B cell (primary cell): ENCODE data around the gene ARL11. TPM values are rescaled to one million over a fixed set of nuclear protein-coding genes. Genes with fewer than 3 reads are reported as not detected.

Source experiments
- ATAC-seq: fragments of 200-7000 bp; cut with Tn5 transposase; one replicate; pipeline ENCODE4 v1.10.0; 2021; ENCODE audit warnings: low read depth, mild to moderate bottlenecking, moderate number of reproducible peaks, moderate library complexity
- CTCF ChIA-PET: fragments of 350-600 bp; sonication (Branson Sonifier 250); formaldehyde crosslinking; loops from one replicate; lab custom pipeline; 2021; ENCODE audit warnings: antibody characterized with exemption, inconsistent platforms; lab: Charles Lee
- POLR2A ChIA-PET: fragments of 350-600 bp; sonication (Branson Sonifier 250); formaldehyde crosslinking; loops from one replicate; lab custom pipeline; 2021; ENCODE audit warnings: antibody characterized with exemption; lab: Charles Lee
- DNase-seq: peaks from one replicate; pipeline ENCODE4 v3.0.0; 2013
- H2AFZ ChIP-seq: 2 replicates; pipeline ENCODE4 v1.6.1; 2012; ENCODE audit warnings: mild to moderate bottlenecking, low read depth, low read length; ENCODE audit not compliant: insufficient read depth, poor library complexity, severe bottlenecking
- H3K27ac ChIP-seq, 2 donors: 1 replicate in 1 of 2; 2 replicates in 1 of 2; pipeline ENCODE4 v1.5.1; 2012 to 2013; ENCODE audit warnings: low read length in 2 of 2, mild to moderate bottlenecking in 2 of 2, moderate library complexity in 1 of 2
- H3K27me3 ChIP-seq, 4 experiments: fragments of 200-600 bp in 1 of 4; sonication (generic) in 1 of 4; replicated peaks in 1 of 4; 1 replicate in 2 of 4; 2 replicates in 2 of 4; pipeline versions ENCODE4 v1.6.1 to v1.7.0; 2013 to 2016; ENCODE audit warnings: low read length in 3 of 4, mild to moderate bottlenecking in 2 of 4, mixed read lengths in 1 of 4, moderate library complexity in 1 of 4; ENCODE audit not compliant: insufficient read depth in 4 of 4, control insufficient read depth in 3 of 4; ENCODE audit errors: control extremely low read depth in 1 of 4
- H3K36me3 ChIP-seq, 2 experiments: replicated peaks in 1 of 2; 1 replicate in 1 of 2; 2 replicates in 1 of 2; pipeline versions ENCODE4 v1.6.1 to v1.7.1; 2013; ENCODE audit warnings: low read length in 1 of 2; ENCODE audit not compliant: insufficient read depth in 2 of 2, control insufficient read depth in 1 of 2; ENCODE audit errors: control extremely low read depth in 1 of 2, extremely low read depth in 1 of 2
- H3K4me1 ChIP-seq, 2 donors: fragments of 200-600 bp in 1 of 2; sonication (generic) in 1 of 2; 1 replicate in 1 of 2; 2 replicates in 1 of 2; pipeline versions ENCODE4 v1.5.1 to v1.6.1; 2013 to 2017; ENCODE audit warnings: low read length in 2 of 2; ENCODE audit not compliant: control insufficient read depth in 2 of 2, insufficient read depth in 2 of 2
- H3K4me2 ChIP-seq: replicated peaks from 2 replicates; pipeline ENCODE3; 2012; ENCODE audit warnings: mild to moderate bottlenecking, low read depth, low read length; ENCODE audit not compliant: poor library complexity, severe bottlenecking
- H3K4me3 ChIP-seq, 5 experiments: fragments of 200-600 bp in 1 of 5; sonication (generic) in 1 of 5; 1 replicate in 3 of 5; 2 replicates in 2 of 5; pipeline versions ENCODE4 v1.5.1 to v1.7.0; 2011 to 2016; ENCODE audit warnings: low read length in 4 of 5, mild to moderate bottlenecking in 4 of 5, low read depth in 2 of 5, control low read depth in 1 of 5, moderate library complexity in 1 of 5; ENCODE audit not compliant: insufficient read depth in 1 of 5; ENCODE audit errors: control extremely low read depth in 1 of 5, extremely low read depth in 1 of 5
- H3K79me2 ChIP-seq: fragments of 200-600 bp; sonication (generic); one replicate; pipeline ENCODE4 v1.6.0; 2016; ENCODE audit warnings: low read length; ENCODE audit not compliant: control insufficient read depth, insufficient read depth
- H3K9ac ChIP-seq: fragments of 200-600 bp; sonication (generic); 2 replicates; pipeline ENCODE4 v1.6.1; 2017; ENCODE audit warnings: mild to moderate bottlenecking, low read length, moderate library complexity
- H3K9me3 ChIP-seq, 3 donors: one replicate each; pipeline versions ENCODE4 v1.6.1 to v1.7.1; 2013; ENCODE audit warnings: low read length in 2 of 3; ENCODE audit not compliant: control insufficient read depth in 2 of 3, insufficient read depth in 1 of 3; ENCODE audit errors: control extremely low read depth in 1 of 3
- H4K20me1 ChIP-seq: 2 replicates; pipeline ENCODE4 v1.6.0; 2012; ENCODE audit warnings: mild to moderate bottlenecking, low read length; ENCODE audit not compliant: insufficient read depth, control insufficient read depth, poor library complexity, severe bottlenecking
- H3K27ac Mint-ChIP-seq: one replicate; pipeline ENCODE4 v1.8.0; 2021; ENCODE audit warnings: mixed read lengths
- H3K27me3 Mint-ChIP-seq: one replicate; pipeline ENCODE4 v1.8.0; 2021; ENCODE audit warnings: mixed read lengths
- H3K4me1 Mint-ChIP-seq: one replicate; pipeline ENCODE4 v1.8.0; 2021; ENCODE audit warnings: mixed read lengths
- H3K4me3 Mint-ChIP-seq: one replicate; pipeline ENCODE4 v1.8.0; 2021; ENCODE audit warnings: mixed read lengths
- H3K9me3 Mint-ChIP-seq: one replicate; pipeline ENCODE4 v1.8.0; 2022; ENCODE audit warnings: mixed read lengths; ENCODE audit not compliant: insufficient read depth
- CTCF ChIP-seq: fragments of 200-600 bp; IDR thresholded peaks from one replicate; pipeline ENCODE4 v1.8.0; 2022; ENCODE audit warnings: antibody characterized with exemption, mild to moderate bottlenecking
- EZH2 ChIP-seq: IDR thresholded peaks from 2 replicates; pipeline ENCODE4 v1.6.1; 2012; ENCODE audit warnings: borderline replicate concordance, low read depth, mild to moderate bottlenecking, moderate library complexity, low read length; ENCODE audit not compliant: insufficient read depth, poor library complexity, severe bottlenecking
- WGBS: methylation state at CpG from one replicate; pipeline ENCODE4 v1.1.5; 2013; ENCODE audit warnings: missing lambda C conversion rate; ENCODE audit not compliant: insufficient coverage; 5-methylcytosine and 5-hydroxymethylcytosine counted together
- intact Hi-C: fragments of 100-400 bp; cut with micrococcal nuclease; formaldehyde crosslinking; loops from one replicate; pipeline ENCODE4 v1.10.0; 2022
- polyA plus RNA-seq: library from polyadenylated mRNA; depleted of rRNA; stranded (reverse); fragments of >200 nt; gene quantifications from 2 replicates; pipeline ENCODE4 v1.2.3, GENCODE V29; 2012
- total RNA-seq, 2 donors: library from RNA; stranded (reverse); fragments of 120-200 nt in 1 of 2; gene quantifications; 1 replicate in 1 of 2; 2 replicates in 1 of 2; pipeline versions ENCODE4 v1.2.3 to v1.2.4, GENCODE V29; 2013 to 2022

The ARL11 gene
- total and polyA plus RNA-seq, 2 donors (not counting 1 experiment from before 2014, with no cell fraction given) = 5.8 to 21.4 TPM

GRCh38 chr13:49584771-49585182, 43.5 kb upstream of the ARL11 start:
- no peaks in the 10 kb centered on the region for H3K27me3 Mint-ChIP-seq
- H2AFZ ChIP-seq = peak overlapping the region; percentile 98
- DNase-seq (peak; percentile 49), ATAC-seq (no peak)
- no peaks in the 10 kb centered on the region for H3K27me3 ChIP-seq
- TF ChIP-seq EZH2 (no peak), CTCF (no peak)
- POLR2A ChIA-PET = interaction anchor here (0.9 to 2.3 kb wide), 7 partner anchors 45 to 337 kb away, joined by 4 to 11 read pairs (median 5); partner anchors contain the start of genes CDADC1, KPNA3 and PHF11
- H3K4me3 Mint-ChIP-seq = peak overlapping the region; percentile 96
- peaks cover 26% of the 10 kb centered on the region for H3K79me2 ChIP-seq
- H3K4me1 Mint-ChIP-seq = peaks cover 34% of the 10 kb centered on the region
- peaks cover 1 to 7% of the 10 kb centered on the region in 2 experiments for H3K36me3 ChIP-seq
- peak overlapping the region; percentile 82 for H3K9ac ChIP-seq
- H3K9me3 Mint-ChIP-seq = no peaks in the 10 kb centered on the region
- peak overlapping the region; percentile 86 for H3K27ac Mint-ChIP-seq
- H3K4me2 ChIP-seq = peak overlapping the region; percentile 83
- intact Hi-C loops = loop anchor here (1.0 to 2.0 kb wide), 8 partner anchors 23 to 352 kb away; partner anchors contain the start of genes ARL11, CAB39L, CDADC1 and SETDB2
- H3K27ac ChIP-seq = peak overlapping the region; percentile 52 to 88
- H4K20me1 ChIP-seq = no peaks in the 10 kb centered on the region
- 3% methylated on average over 14 of the region's 16 CpGs for whole genome bisulfite sequencing
- CTCF ChIA-PET = interaction anchor here (2.5 kb wide), 1 partner anchor 22 kb away, joined by 10 read pairs; no protein-coding TSS in a partner anchor
- no peaks in the 10 kb centered on the region for H3K9me3 ChIP-seq
- peak overlapping the region; percentile 85 to 91 (median 87) for H3K4me3 ChIP-seq
- H3K4me1 ChIP-seq = peaks cover 17 to 23% of the 10 kb centered on the region in 2 donors
